GM23338 (cell line): ENCODE results near the gene USH1C. TPM values are rescaled to one million over a fixed set of nuclear protein-coding genes. Genes with fewer than 3 reads are reported as not detected.

Source experiments
- ATAC-seq: fragments of 200-7000 bp; cut with Tn5 transposase; 3 replicates; pipeline ENCODE4 v1.9.1; 2020
- DNase-seq: peaks from one replicate; pipeline ENCODE4 v3.0.0-alpha.2; 2015; ENCODE audit warnings: low spot score
- H2AFZ ChIP-seq: fragments of 200-600 bp; sonication (generic); 2 replicates; pipeline ENCODE4 v1.8.0; 2016; ENCODE audit warnings: antibody characterized with exemption, mild to moderate bottlenecking, moderate library complexity
- H3F3A ChIP-seq: fragments of 200-600 bp; sonication (generic); replicated peaks from 2 replicates; pipeline ENCODE4 v1.8.0; 2017; ENCODE audit warnings: antibody characterized with exemption, mixed run types, low read depth
- H3K27ac ChIP-seq: fragments of 200-600 bp; sonication (generic); 2 replicates; pipeline ENCODE4 v1.6.1; 2016; ENCODE audit warnings: low read depth
- H3K27me3 ChIP-seq: fragments of 200-600 bp; sonication (generic); 2 replicates; pipeline ENCODE4 v1.8.0; 2016; ENCODE audit warnings: mild to moderate bottlenecking, mixed run types, moderate library complexity; ENCODE audit not compliant: insufficient read depth
- H3K36me3 ChIP-seq: fragments of 200-600 bp; sonication (generic); 2 replicates; pipeline ENCODE4 v1.8.0; 2016; ENCODE audit warnings: mild to moderate bottlenecking; ENCODE audit not compliant: insufficient read depth
- H3K4me1 ChIP-seq: fragments of 200-600 bp; sonication (generic); 2 replicates; pipeline ENCODE4 v1.8.0; 2016; ENCODE audit warnings: mild to moderate bottlenecking, moderate library complexity; ENCODE audit not compliant: insufficient read depth
- H3K4me2 ChIP-seq: fragments of 200-600 bp; sonication (generic); 2 replicates; pipeline ENCODE4 v1.7.1; 2017; ENCODE audit warnings: mixed run types
- H3K4me3 ChIP-seq: fragments of 200-600 bp; sonication (generic); 2 replicates; pipeline ENCODE4 v1.6.1; 2016; ENCODE audit warnings: mixed run types
- H3K79me2 ChIP-seq: fragments of 200-600 bp; sonication (generic); replicated peaks from 2 replicates; pipeline ENCODE4 v1.8.0; 2017; ENCODE audit warnings: mild to moderate bottlenecking; ENCODE audit not compliant: insufficient read depth
- H3K9me2 ChIP-seq: fragments of 200-600 bp; sonication (generic); 2 replicates; pipeline ENCODE4 v1.8.0; 2017; ENCODE audit not compliant: insufficient read depth
- H4K20me1 ChIP-seq: fragments of 200-600 bp; sonication (generic); replicated peaks from 2 replicates; pipeline ENCODE4 v1.8.0; 2017; ENCODE audit warnings: mild to moderate bottlenecking; ENCODE audit not compliant: insufficient read depth
- H3K27ac Mint-ChIP-seq: 2 replicates; pipeline ENCODE4 v1.8.0; 2020; ENCODE audit warnings: inconsistent platforms, mild to moderate bottlenecking, moderate library complexity, mixed read lengths
- H3K27me3 Mint-ChIP-seq: 3 replicates; pipeline ENCODE4 v1.8.0; 2022; ENCODE audit warnings: low read depth, mild to moderate bottlenecking, moderate library complexity, mixed read lengths, inconsistent platforms; ENCODE audit not compliant: insufficient read depth, poor library complexity
- H3K36me3 Mint-ChIP-seq: 3 replicates; pipeline ENCODE4 v1.8.0; 2021; ENCODE audit warnings: low read depth, mild to moderate bottlenecking, inconsistent platforms, moderate library complexity, mixed read lengths
- H3K4me1 Mint-ChIP-seq: 3 replicates; pipeline ENCODE4 v1.8.0; 2020; ENCODE audit warnings: mild to moderate bottlenecking, inconsistent platforms, mixed read lengths
- H3K4me3 Mint-ChIP-seq: 3 replicates; pipeline ENCODE4 v1.8.0; 2021; ENCODE audit warnings: moderate library complexity, mild to moderate bottlenecking, inconsistent platforms, mixed read lengths
- H3K9me3 Mint-ChIP-seq: 3 replicates; pipeline ENCODE4 v1.8.0; 2020; ENCODE audit warnings: moderate library complexity, mild to moderate bottlenecking, inconsistent platforms, mixed read lengths
- EZH2 ChIP-seq: fragments of 200-600 bp; sonication (generic); IDR thresholded peaks from one replicate; pipeline ENCODE4 v1.8.0; 2017; ENCODE audit warnings: antibody characterized with exemption, mild to moderate bottlenecking, low read depth; ENCODE audit not compliant: unreplicated experiment
- EZH2phosphoT487 ChIP-seq: fragments of 200-600 bp; sonication (generic); IDR thresholded peaks from one replicate; pipeline ENCODE4 v1.8.1; 2018; ENCODE audit warnings: antibody characterized with exemption; ENCODE audit not compliant: unreplicated experiment
- NANOG ChIP-seq: IDR thresholded peaks from 2 replicates; pipeline ENCODE4 v1.6.1; 2016; ENCODE audit warnings: antibody characterized with exemption, borderline replicate concordance
- POLR2AphosphoS5 ChIP-seq: IDR thresholded peaks from 2 replicates; pipeline ENCODE4 v1.6.1; 2016; ENCODE audit warnings: antibody characterized with exemption, low read depth
- STAT1 ChIP-seq: IDR thresholded peaks from one replicate; pipeline ENCODE4 v1.6.1; 2016; ENCODE audit warnings: antibody characterized with exemption; ENCODE audit not compliant: unreplicated experiment
- ZNF114 ChIP-seq: fragments of 250-450 bp; sonication (Bioruptor Pico); IDR thresholded peaks from 2 replicates; pipeline ENCODE4 v1.5.0; 2020; ENCODE audit warnings: mild to moderate bottlenecking, moderate library complexity
- ZNF331 ChIP-seq: fragments of 250-450 bp; sonication (Bioruptor Pico); IDR thresholded peaks from 2 replicates; pipeline ENCODE4 v1.5.0; 2020; ENCODE audit warnings: low read depth, mild to moderate bottlenecking, moderate library complexity
- polyA plus RNA-seq: library from polyadenylated mRNA; unstranded; fragments of >200 nt; fragmentation: Nextera tagmentation; extraction: Ambion mirVana; gene quantifications from 2 replicates; pipeline ENCODE4 v1.2.1, GENCODE V29; 2016
- total RNA-seq: library from RNA; depleted of rRNA; stranded (reverse); fragments of >200 nt; shearing (Covaris generic); gene quantifications from 2 replicates; pipeline ENCODE4 v1.2.3, GENCODE V29; 2014
- TF ChIP-seq, protein P1 (sequence below), 2 experiments: fragments of 200-600 bp in 1 of 2; sonication (generic) in 1 of 2; conservative IDR thresholded peaks; 2 replicates each; pipeline versions ENCODE4 v1.5.1 to v1.6.1; 2016 to 2017; ENCODE audit warnings: antibody characterized with exemption in 2 of 2, low read depth in 2 of 2, mild to moderate bottlenecking in 2 of 2, moderate library complexity in 1 of 2
- TF ChIP-seq, protein P2 (sequence below): fragments of 250-450 bp; sonication (Bioruptor Pico); IDR thresholded peaks from 2 replicates; pipeline ENCODE4 v1.5.0; 2020; ENCODE audit warnings: mild to moderate bottlenecking, moderate library complexity
- TF ChIP-seq, protein P3 (sequence below): IDR thresholded peaks from 2 replicates; pipeline ENCODE4 v1.6.1; 2016; ENCODE audit warnings: antibody characterized with exemption
- TF ChIP-seq, protein P4 (sequence below): IDR thresholded peaks from one replicate; pipeline ENCODE4 v1.6.1; 2018; ENCODE audit warnings: antibody characterized with exemption; ENCODE audit not compliant: unreplicated experiment

Gene USH1C
- total and polyA plus RNA-seq, 2 experiments from 2014 or later = 1.3 to 1.8 TPM

DNA sequence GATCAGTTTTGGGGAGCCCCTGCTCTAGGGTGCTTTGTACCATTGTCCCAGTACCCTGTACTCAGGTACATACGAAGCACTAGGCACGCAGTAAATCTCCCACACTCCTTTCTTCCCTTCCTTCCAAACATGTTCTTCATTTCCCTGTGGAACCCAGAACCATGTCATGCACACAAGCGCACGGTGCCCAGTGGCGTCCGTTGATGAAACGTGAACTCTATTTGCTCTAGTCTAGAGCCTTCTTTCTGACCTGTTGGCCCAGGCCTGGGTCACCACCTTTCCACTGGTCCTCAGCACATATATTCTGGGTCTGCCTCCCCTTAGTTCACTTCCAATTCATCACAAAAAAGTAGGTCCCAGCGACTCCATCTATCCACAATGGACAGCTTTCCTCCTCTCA is 7.0 kb downstream of the USH1C start (continued):
- TF ChIP-seq, protein P1, sequence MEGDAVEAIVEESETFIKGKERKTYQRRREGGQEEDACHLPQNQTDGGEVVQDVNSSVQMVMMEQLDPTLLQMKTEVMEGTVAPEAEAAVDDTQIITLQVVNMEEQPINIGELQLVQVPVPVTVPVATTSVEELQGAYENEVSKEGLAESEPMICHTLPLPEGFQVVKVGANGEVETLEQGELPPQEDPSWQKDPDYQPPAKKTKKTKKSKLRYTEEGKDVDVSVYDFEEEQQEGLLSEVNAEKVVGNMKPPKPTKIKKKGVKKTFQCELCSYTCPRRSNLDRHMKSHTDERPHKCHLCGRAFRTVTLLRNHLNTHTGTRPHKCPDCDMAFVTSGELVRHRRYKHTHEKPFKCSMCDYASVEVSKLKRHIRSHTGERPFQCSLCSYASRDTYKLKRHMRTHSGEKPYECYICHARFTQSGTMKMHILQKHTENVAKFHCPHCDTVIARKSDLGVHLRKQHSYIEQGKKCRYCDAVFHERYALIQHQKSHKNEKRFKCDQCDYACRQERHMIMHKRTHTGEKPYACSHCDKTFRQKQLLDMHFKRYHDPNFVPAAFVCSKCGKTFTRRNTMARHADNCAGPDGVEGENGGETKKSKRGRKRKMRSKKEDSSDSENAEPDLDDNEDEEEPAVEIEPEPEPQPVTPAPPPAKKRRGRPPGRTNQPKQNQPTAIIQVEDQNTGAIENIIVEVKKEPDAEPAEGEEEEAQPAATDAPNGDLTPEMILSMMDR (conservative IDR thresholded peaks at IDR 0.05; ENCODE audit: low read depth in 2 of 2) = no peak

DNA sequence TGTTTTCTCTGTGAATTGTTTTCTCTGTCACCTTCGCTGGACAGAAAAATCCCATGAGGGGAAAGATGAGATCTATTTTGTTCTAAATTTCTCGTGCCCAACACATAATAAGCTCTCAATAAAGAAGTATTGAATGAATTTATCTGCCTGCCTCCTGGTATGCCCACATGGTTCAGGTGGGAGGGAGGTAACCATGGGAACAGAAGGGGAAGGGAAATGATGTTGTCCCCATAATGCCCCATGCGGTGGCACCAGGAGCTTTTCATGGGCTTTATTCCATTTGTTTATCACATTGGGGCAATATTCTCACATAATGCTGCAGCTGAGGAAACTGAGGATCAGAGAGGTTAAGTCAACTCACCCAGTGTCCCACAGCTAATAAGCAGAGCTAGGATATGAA is 8.7 kb downstream of the USH1C start:
- no peak overlapping the region for H3K4me3 ChIP-seq
- H3F3A ChIP-seq = no peaks in the 10 kb centered on the region
- H3K36me3 ChIP-seq = no peaks in the 10 kb centered on the region
- Mint-ChIP-seq H3K4me3 (no peak overlapping the region), H3K9me3 (no peaks in the 10 kb centered on the region), H3K36me3 (no peaks in the 10 kb centered on the region), H3K27me3 (peaks cover 5% of the 10 kb centered on the region), H3K4me1 (peaks cover 14% of the 10 kb centered on the region), H3K27ac (no peak overlapping the region)
- no peaks in the 10 kb centered on the region for H4K20me1 ChIP-seq
- H2AFZ ChIP-seq = no peak overlapping the region
- DNase-seq (no peak), ATAC-seq (no peak)
- H3K4me2 ChIP-seq = no peak overlapping the region
- no peaks in the 10 kb centered on the region for H3K27me3 ChIP-seq
- no peaks in the 10 kb centered on the region for H3K79me2 ChIP-seq
- no peak overlapping the region for H3K27ac ChIP-seq
- no peaks in the 10 kb centered on the region for H3K4me1 ChIP-seq
- H3K9me2 ChIP-seq = no peaks in the 10 kb centered on the region
- no peak for TF ChIP-seq POLR2AphosphoS5
- TF ChIP-seq EZH2 = no peak
- TF ChIP-seq, protein P1 (conservative IDR thresholded peaks at IDR 0.05; ENCODE audit: low read depth in 2 of 2) = no peak
- TF ChIP-seq ZNF331 (CRISPR knock-in tag) = no peak
- TF ChIP-seq ZNF114 (CRISPR knock-in tag) = no peak
- no peak for TF ChIP-seq EZH2phosphoT487
- TF ChIP-seq, protein P2, sequence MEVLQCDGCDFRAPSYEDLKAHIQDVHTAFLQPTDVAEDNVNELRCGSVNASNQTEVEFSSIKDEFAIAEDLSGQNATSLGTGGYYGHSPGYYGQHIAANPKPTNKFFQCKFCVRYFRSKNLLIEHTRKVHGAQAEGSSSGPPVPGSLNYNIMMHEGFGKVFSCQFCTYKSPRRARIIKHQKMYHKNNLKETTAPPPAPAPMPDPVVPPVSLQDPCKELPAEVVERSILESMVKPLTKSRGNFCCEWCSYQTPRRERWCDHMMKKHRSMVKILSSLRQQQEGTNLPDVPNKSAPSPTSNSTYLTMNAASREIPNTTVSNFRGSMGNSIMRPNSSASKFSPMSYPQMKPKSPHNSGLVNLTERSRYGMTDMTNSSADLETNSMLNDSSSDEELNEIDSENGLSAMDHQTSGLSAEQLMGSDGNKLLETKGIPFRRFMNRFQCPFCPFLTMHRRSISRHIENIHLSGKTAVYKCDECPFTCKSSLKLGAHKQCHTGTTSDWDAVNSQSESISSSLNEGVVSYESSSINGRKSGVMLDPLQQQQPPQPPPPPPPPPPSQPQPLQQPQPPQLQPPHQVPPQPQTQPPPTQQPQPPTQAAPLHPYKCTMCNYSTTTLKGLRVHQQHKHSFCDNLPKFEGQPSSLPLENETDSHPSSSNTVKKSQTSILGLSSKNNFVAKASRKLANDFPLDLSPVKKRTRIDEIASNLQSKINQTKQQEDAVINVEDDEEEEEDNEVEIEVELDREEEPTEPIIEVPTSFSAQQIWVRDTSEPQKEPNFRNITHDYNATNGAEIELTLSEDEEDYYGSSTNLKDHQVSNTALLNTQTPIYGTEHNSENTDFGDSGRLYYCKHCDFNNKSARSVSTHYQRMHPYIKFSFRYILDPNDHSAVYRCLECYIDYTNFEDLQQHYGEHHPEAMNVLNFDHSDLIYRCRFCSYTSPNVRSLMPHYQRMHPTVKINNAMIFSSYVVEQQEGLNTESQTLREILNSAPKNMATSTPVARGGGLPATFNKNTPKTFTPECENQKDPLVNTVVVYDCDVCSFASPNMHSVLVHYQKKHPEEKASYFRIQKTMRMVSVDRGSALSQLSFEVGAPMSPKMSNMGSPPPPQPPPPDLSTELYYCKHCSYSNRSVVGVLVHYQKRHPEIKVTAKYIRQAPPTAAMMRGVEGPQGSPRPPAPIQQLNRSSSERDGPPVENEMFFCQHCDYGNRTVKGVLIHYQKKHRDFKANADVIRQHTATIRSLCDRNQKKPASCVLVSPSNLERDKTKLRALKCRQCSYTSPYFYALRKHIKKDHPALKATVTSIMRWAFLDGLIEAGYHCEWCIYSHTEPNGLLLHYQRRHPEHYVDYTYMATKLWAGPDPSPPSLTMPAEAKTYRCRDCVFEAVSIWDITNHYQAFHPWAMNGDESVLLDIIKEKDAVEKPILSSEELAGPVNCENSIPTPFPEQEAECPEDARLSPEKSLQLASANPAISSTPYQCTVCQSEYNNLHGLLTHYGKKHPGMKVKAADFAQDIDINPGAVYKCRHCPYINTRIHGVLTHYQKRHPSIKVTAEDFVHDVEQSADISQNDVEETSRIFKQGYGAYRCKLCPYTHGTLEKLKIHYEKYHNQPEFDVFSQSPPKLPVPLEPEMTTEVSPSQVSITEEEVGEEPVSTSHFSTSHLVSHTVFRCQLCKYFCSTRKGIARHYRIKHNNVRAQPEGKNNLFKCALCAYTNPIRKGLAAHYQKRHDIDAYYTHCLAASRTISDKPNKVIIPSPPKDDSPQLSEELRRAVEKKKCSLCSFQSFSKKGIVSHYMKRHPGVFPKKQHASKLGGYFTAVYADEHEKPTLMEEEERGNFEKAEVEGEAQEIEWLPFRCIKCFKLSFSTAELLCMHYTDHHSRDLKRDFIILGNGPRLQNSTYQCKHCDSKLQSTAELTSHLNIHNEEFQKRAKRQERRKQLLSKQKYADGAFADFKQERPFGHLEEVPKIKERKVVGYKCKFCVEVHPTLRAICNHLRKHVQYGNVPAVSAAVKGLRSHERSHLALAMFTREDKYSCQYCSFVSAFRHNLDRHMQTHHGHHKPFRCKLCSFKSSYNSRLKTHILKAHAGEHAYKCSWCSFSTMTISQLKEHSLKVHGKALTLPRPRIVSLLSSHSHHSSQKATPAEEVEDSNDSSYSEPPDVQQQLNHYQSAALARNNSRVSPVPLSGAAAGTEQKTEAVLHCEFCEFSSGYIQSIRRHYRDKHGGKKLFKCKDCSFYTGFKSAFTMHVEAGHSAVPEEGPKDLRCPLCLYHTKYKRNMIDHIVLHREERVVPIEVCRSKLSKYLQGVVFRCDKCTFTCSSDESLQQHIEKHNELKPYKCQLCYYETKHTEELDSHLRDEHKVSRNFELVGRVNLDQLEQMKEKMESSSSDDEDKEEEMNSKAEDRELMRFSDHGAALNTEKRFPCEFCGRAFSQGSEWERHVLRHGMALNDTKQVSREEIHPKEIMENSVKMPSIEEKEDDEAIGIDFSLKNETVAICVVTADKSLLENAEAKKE = no peak
- TF ChIP-seq NANOG = no peak
- TF ChIP-seq, protein P3, sequence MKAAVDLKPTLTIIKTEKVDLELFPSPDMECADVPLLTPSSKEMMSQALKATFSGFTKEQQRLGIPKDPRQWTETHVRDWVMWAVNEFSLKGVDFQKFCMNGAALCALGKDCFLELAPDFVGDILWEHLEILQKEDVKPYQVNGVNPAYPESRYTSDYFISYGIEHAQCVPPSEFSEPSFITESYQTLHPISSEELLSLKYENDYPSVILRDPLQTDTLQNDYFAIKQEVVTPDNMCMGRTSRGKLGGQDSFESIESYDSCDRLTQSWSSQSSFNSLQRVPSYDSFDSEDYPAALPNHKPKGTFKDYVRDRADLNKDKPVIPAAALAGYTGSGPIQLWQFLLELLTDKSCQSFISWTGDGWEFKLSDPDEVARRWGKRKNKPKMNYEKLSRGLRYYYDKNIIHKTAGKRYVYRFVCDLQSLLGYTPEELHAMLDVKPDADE = no peak
- TF ChIP-seq, protein P4, sequence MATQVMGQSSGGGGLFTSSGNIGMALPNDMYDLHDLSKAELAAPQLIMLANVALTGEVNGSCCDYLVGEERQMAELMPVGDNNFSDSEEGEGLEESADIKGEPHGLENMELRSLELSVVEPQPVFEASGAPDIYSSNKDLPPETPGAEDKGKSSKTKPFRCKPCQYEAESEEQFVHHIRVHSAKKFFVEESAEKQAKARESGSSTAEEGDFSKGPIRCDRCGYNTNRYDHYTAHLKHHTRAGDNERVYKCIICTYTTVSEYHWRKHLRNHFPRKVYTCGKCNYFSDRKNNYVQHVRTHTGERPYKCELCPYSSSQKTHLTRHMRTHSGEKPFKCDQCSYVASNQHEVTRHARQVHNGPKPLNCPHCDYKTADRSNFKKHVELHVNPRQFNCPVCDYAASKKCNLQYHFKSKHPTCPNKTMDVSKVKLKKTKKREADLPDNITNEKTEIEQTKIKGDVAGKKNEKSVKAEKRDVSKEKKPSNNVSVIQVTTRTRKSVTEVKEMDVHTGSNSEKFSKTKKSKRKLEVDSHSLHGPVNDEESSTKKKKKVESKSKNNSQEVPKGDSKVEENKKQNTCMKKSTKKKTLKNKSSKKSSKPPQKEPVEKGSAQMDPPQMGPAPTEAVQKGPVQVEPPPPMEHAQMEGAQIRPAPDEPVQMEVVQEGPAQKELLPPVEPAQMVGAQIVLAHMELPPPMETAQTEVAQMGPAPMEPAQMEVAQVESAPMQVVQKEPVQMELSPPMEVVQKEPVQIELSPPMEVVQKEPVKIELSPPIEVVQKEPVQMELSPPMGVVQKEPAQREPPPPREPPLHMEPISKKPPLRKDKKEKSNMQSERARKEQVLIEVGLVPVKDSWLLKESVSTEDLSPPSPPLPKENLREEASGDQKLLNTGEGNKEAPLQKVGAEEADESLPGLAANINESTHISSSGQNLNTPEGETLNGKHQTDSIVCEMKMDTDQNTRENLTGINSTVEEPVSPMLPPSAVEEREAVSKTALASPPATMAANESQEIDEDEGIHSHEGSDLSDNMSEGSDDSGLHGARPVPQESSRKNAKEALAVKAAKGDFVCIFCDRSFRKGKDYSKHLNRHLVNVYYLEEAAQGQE = no peak
- no peak for TF ChIP-seq STAT1
